Measurements from ENCODE around the gene PDZD4. TPM values are rescaled to one million over a fixed set of nuclear protein-coding genes. Genes with fewer than 3 reads are reported as not detected.

Gene PDZD4
- total and polyA plus RNA-seq, 2 of the 4 experiments (the other 2 are of a cell fraction) = under 0.01 to 0.38 TPM

GRCh38 chrX:153816831-153817690 lies 13.3 kb downstream of the PDZD4 start:
- Histone ChIP-seq H3K14ac (replicated peaks; ENCODE audit: low read depth, low read length) (no peak overlapping the region), H3K79me1 (ENCODE audit: low read depth in 1 of 2, low read length in 2 of 2) (no peaks in the 10 kb centered on the region), H3K4me3 (ENCODE audit: insufficient read depth, low read depth, low read length) (no peak overlapping the region), H4K91ac (ENCODE audit: insufficient read depth, low read depth, low read length) (no peak overlapping the region), H3K27ac (ENCODE audit: insufficient read depth, low read length) (no peak overlapping the region), H2BK120ac (ENCODE audit: low read depth, low read length) (no peak overlapping the region), H3K18ac (ENCODE audit: low read depth, low read length) (no peak overlapping the region), H4K8ac (ENCODE audit: low read depth in 2 of 2, low read length in 2 of 2) (no peak overlapping the region), H2BK20ac (ENCODE audit: low read depth, low read length) (no peak overlapping the region), H4K20me1 (ENCODE audit: insufficient read depth, low read length) (no peaks in the 10 kb centered on the region), H2AFZ (replicated peaks; ENCODE audit: low read length, poor library complexity) (no peak overlapping the region), H2BK15ac (ENCODE audit: low read depth, low read length) (no peak overlapping the region), H3K56ac (ENCODE audit: extremely low read depth, insufficient read depth, low read length) (no peak overlapping the region), H2BK5ac (ENCODE audit: low read depth, low read length, poor library complexity, severe bottlenecking) (no peak overlapping the region), H3K36me3 (ENCODE audit: control insufficient read depth, insufficient read depth, low read length) (no peaks in the 10 kb centered on the region), H2AK9ac (replicated peaks; ENCODE audit: low read depth, low read length, poor library complexity) (no peak overlapping the region), H3K23ac (ENCODE audit: low read depth, low read length) (no peak overlapping the region), H3K9me3 (ENCODE audit: control insufficient read depth, insufficient read depth, low read length) (peaks cover 7% of the 10 kb centered on the region; the same call in 1 of the 2 replicates), H3K9ac (ENCODE audit: low read depth, low read length) (no peak overlapping the region), H4K5ac (ENCODE audit: low read depth, low read length) (no peak overlapping the region), H3K4me2 (ENCODE audit: low read depth, low read length) (no peak overlapping the region), H3K4ac (ENCODE audit: low read depth, low read length) (no peak overlapping the region), H3K4me1 (ENCODE audit: control insufficient read depth, insufficient read depth, low read length) (no peaks in the 10 kb centered on the region), H3K27me3 (ENCODE audit: control insufficient read depth, insufficient read depth, low read length) (peaks cover 17% of the 10 kb centered on the region), H3K9me1 (ENCODE audit: insufficient read depth, low read length) (no peaks in the 10 kb centered on the region), H2AK5ac (ENCODE audit: low read depth, low read length) (no peak overlapping the region)
- dilution Hi-C loops (cut with HindIII; ENCODE audit: low sequenced_read_pairs, unreplicated experiment) (no loop called here), intact Hi-C loops (cut with micrococcal nuclease) (no loop called here), in situ Hi-C loops (cut with MboI; ENCODE audit: low sequenced_read_pairs) (no loop called here)
- ATAC-seq (ENCODE audit: low read depth) (no peak), DNase-seq (no peak)
- BruUV-seq (replicated peaks) = no TSS peak
- POLR2A ChIA-PET (ENCODE audit: unreplicated experiment) = no interaction called here
- no peak for TF ChIP-seq RCOR1 (IDR thresholded peaks at IDR 0.05; ENCODE audit: insufficient replicate concordance, low read length)
- CTCF ChIA-PET = no interaction called here
- 14% methylated on average over 1 of the region's 25 CpGs; no CpG with 5 or more reads in 1 of the 2 experiments for WGBS, 2 experiments (ENCODE audit: extremely low coverage in 2 of 2, insufficient read length in 1 of 2)

Measured in IMR-90 (cell line).